ENCODE data around the gene NOM1.
"Not testable (repeated sequence)": the region's sequence is repeated elsewhere in the genome, so short reads cannot be mapped to it uniquely, and the experiment has no call there.

NOM1 gene

GRCh38 chr7:156950381-156950858, 908 bp downstream of the NOM1 start:
- Mint-ChIP-seq H3K36me3 (ENCODE audit: low read depth) (peaks cover 56% of the 10 kb centered on the region), H3K4me1 (ENCODE audit: low read depth) (peaks cover 34% of the 10 kb centered on the region), H3K4me3 (peak overlapping the region; percentile 93), H3K27ac (peak overlapping the region; percentile 93), H3K9me3 (no peaks in the 10 kb centered on the region), H3K27me3 (peaks cover under 1% of the 10 kb centered on the region)
- DNase-seq = no peak

GRCh38 chr7:156953215-156953614, 3.7 kb downstream of the NOM1 start:
- not testable (repeated sequence) for H3K27ac Mint-ChIP-seq, H3K4me3 Mint-ChIP-seq, H3K9me3 Mint-ChIP-seq, DNase-seq, H3K27me3 Mint-ChIP-seq
- peaks cover 43% of the 10 kb centered on the region for H3K4me1 Mint-ChIP-seq (ENCODE audit: low read depth)
- H3K36me3 Mint-ChIP-seq (ENCODE audit: low read depth) = peaks cover 81% of the 10 kb centered on the region

- no peak overlapping the region for H3K4me3 Mint-ChIP-seq
- no peaks in the 10 kb centered on the region for H3K9me3 Mint-ChIP-seq
- H3K4me1 Mint-ChIP-seq (ENCODE audit: low read depth) = peaks cover 43% of the 10 kb centered on the region
- DNase-seq = no peak
- H3K36me3 Mint-ChIP-seq (ENCODE audit: low read depth) = peaks cover 96% of the 10 kb centered on the region
- H3K27me3 Mint-ChIP-seq = no peaks in the 10 kb centered on the region
- no peak overlapping the region for H3K27ac Mint-ChIP-seq
Observed at GRCh38 chr7:156954941-156955340, 5.4 kb downstream of the NOM1 start.

- DNase-seq = no peak
- Mint-ChIP-seq H3K9me3 (no peaks in the 10 kb centered on the region), H3K36me3 (ENCODE audit: low read depth) (peaks cover 97% of the 10 kb centered on the region), H3K4me3 (no peak overlapping the region), H3K27me3 (no peaks in the 10 kb centered on the region), H3K4me1 (ENCODE audit: low read depth) (peaks cover 36% of the 10 kb centered on the region), H3K27ac (peak overlapping the region; percentile 61)
Observed at GRCh38 chr7:156956727-156957126, 7.2 kb downstream of the NOM1 start.

GRCh38 chr7:156962145-156962544, 12.6 kb downstream of the NOM1 start:
- Mint-ChIP-seq H3K4me1 (ENCODE audit: low read depth) (peaks cover 2% of the 10 kb centered on the region), H3K36me3 (ENCODE audit: low read depth) (peaks cover 96% of the 10 kb centered on the region), H3K9me3 (no peaks in the 10 kb centered on the region), H3K27ac (peak overlapping the region; percentile 57), H3K4me3 (no peak overlapping the region), H3K27me3 (no peaks in the 10 kb centered on the region)
- no peak for DNase-seq

- no peaks in the 10 kb centered on the region for H3K9me3 Mint-ChIP-seq
- H3K27ac Mint-ChIP-seq = no peak overlapping the region
- H3K4me1 Mint-ChIP-seq (ENCODE audit: low read depth) = peaks cover 2% of the 10 kb centered on the region
- H3K4me3 Mint-ChIP-seq = no peak overlapping the region
- peaks cover 99% of the 10 kb centered on the region for H3K36me3 Mint-ChIP-seq (ENCODE audit: low read depth)
- no peak for DNase-seq
- H3K27me3 Mint-ChIP-seq = no peaks in the 10 kb centered on the region
Observed at GRCh38 chr7:156962897-156963296, 13.4 kb downstream of the NOM1 start.

- Mint-ChIP-seq H3K4me3 (no peak overlapping the region), H3K27me3 (no peaks in the 10 kb centered on the region), H3K27ac (no peak overlapping the region), H3K36me3 (ENCODE audit: low read depth) (peaks cover 99% of the 10 kb centered on the region), H3K4me1 (ENCODE audit: low read depth) (peaks cover 2% of the 10 kb centered on the region), H3K9me3 (no peaks in the 10 kb centered on the region)
- DNase-seq = no peak
Observed at GRCh38 chr7:156963472-156963871, 14.0 kb downstream of the NOM1 start.

GRCh38 chr7:156964971-156965370, 15.5 kb downstream of the NOM1 start:
- peaks cover 98% of the 10 kb centered on the region for H3K36me3 Mint-ChIP-seq (ENCODE audit: low read depth)
- no peak overlapping the region for H3K27ac Mint-ChIP-seq

GRCh38 chr7:156966387-156966786, 16.9 kb downstream of the NOM1 start:
- no peak for DNase-seq
- Mint-ChIP-seq H3K27me3 (no peaks in the 10 kb centered on the region), H3K36me3 (ENCODE audit: low read depth) (peaks cover 96% of the 10 kb centered on the region), H3K4me3 (no peak overlapping the region), H3K27ac (no peak overlapping the region), H3K9me3 (no peaks in the 10 kb centered on the region), H3K4me1 (ENCODE audit: low read depth) (peaks cover 2% of the 10 kb centered on the region)

More at GRCh38 chr7:156964971-156965370, 15.5 kb downstream of the NOM1 start:
- Mint-ChIP-seq H3K27me3 (no peaks in the 10 kb centered on the region), H3K9me3 (no peaks in the 10 kb centered on the region), H3K4me1 (ENCODE audit: low read depth) (peaks cover 2% of the 10 kb centered on the region), H3K4me3 (no peak overlapping the region)
- DNase-seq = no peak

- H3K27me3 Mint-ChIP-seq = no peaks in the 10 kb centered on the region
- H3K27ac Mint-ChIP-seq = no peak overlapping the region
- H3K4me3 Mint-ChIP-seq = no peak overlapping the region
- DNase-seq = no peak
- H3K4me1 Mint-ChIP-seq (ENCODE audit: low read depth) = peaks cover 2% of the 10 kb centered on the region
- peaks cover 86% of the 10 kb centered on the region for H3K36me3 Mint-ChIP-seq (ENCODE audit: low read depth)
- H3K9me3 Mint-ChIP-seq = no peaks in the 10 kb centered on the region
Observed at GRCh38 chr7:156968183-156968582, 18.7 kb downstream of the NOM1 start.

- H3K9me3 Mint-ChIP-seq = no peaks in the 10 kb centered on the region
- H3K4me1 Mint-ChIP-seq (ENCODE audit: low read depth) = no peaks in the 10 kb centered on the region
- no peak for DNase-seq
- H3K4me3 Mint-ChIP-seq = no peak overlapping the region
- no peak overlapping the region for H3K27ac Mint-ChIP-seq
- peaks cover 80% of the 10 kb centered on the region for H3K36me3 Mint-ChIP-seq (ENCODE audit: low read depth)
- H3K27me3 Mint-ChIP-seq = no peaks in the 10 kb centered on the region
Observed at GRCh38 chr7:156969972-156970420, 20.5 kb downstream of the NOM1 start.

GRCh38 chr7:156975620-156976019, 26.1 kb downstream of the NOM1 start:
- H3K27ac Mint-ChIP-seq = no peak overlapping the region
- no peak overlapping the region for H3K4me3 Mint-ChIP-seq
- peaks cover 68% of the 10 kb centered on the region for H3K36me3 Mint-ChIP-seq (ENCODE audit: low read depth)

GRCh38 chr7:156979007-156979606, 29.6 kb downstream of the NOM1 start:
- no peak overlapping the region for H3K27ac Mint-ChIP-seq
- no peak for DNase-seq
- H3K4me3 Mint-ChIP-seq = no peak overlapping the region
- no peaks in the 10 kb centered on the region for H3K4me1 Mint-ChIP-seq (ENCODE audit: low read depth)
- peaks cover 10% of the 10 kb centered on the region for H3K9me3 Mint-ChIP-seq
- H3K27me3 Mint-ChIP-seq = no peaks in the 10 kb centered on the region
- H3K36me3 Mint-ChIP-seq (ENCODE audit: low read depth) = peaks cover 50% of the 10 kb centered on the region

More at GRCh38 chr7:156975620-156976019, 26.1 kb downstream of the NOM1 start:
- no peak for DNase-seq
- peaks cover 10% of the 10 kb centered on the region for H3K9me3 Mint-ChIP-seq
- no peaks in the 10 kb centered on the region for H3K27me3 Mint-ChIP-seq
- H3K4me1 Mint-ChIP-seq (ENCODE audit: low read depth) = no peaks in the 10 kb centered on the region

GRCh38 chr7:156979711-156980110, 30.2 kb downstream of the NOM1 start:
- H3K36me3 Mint-ChIP-seq (ENCODE audit: low read depth) = peaks cover 46% of the 10 kb centered on the region
- H3K4me1 Mint-ChIP-seq (ENCODE audit: low read depth) = no peaks in the 10 kb centered on the region
- DNase-seq = no peak

GRCh38 chr7:156984174-156984891, 34.8 kb downstream of the NOM1 start:
- Mint-ChIP-seq H3K9me3 (peaks cover 5% of the 10 kb centered on the region), H3K27ac (no peak overlapping the region), H3K27me3 (peaks cover 2% of the 10 kb centered on the region), H3K4me1 (ENCODE audit: low read depth) (no peaks in the 10 kb centered on the region), H3K4me3 (no peak overlapping the region), H3K36me3 (ENCODE audit: low read depth) (peaks cover 9% of the 10 kb centered on the region)
- DNase-seq = no peak

More at GRCh38 chr7:156979711-156980110, 30.2 kb downstream of the NOM1 start:
- Mint-ChIP-seq H3K27me3 (no peaks in the 10 kb centered on the region), H3K9me3 (peaks cover 10% of the 10 kb centered on the region), H3K4me3 (no peak overlapping the region), H3K27ac (no peak overlapping the region)
